WTC11 (cell line): Measurements from ENCODE around the gene ACOXL. TPM values are rescaled to one million over a fixed set of nuclear protein-coding genes. Genes with fewer than 3 reads are reported as not detected.

Experiments
- ATAC-seq: fragments of 200-7000 bp; cut with Tn5 transposase; 2 replicates; pipeline ENCODE4 v1.10.0; 2021; ENCODE audit warnings: mild to moderate bottlenecking, moderate library complexity
- CTCF ChIA-PET: fragments of 300-600 bp; sonication (Branson Sonifier 250); formaldehyde crosslinking; loops from one replicate; lab custom pipeline; 2021; ENCODE audit warnings: antibody characterized with exemption; lab: Charles Lee
- POLR2A ChIA-PET: fragments of 350-600 bp; sonication (Branson Sonifier 250); formaldehyde crosslinking; loops from one replicate; lab custom pipeline; 2021; ENCODE audit warnings: antibody characterized with exemption; lab: Charles Lee
- DNase-seq: peaks from one replicate; pipeline ENCODE4 v3.0.0; 2021; ENCODE audit warnings: low spot score
- H3K27ac Mint-ChIP-seq: 2 replicates; pipeline ENCODE4 v1.8.0; 2021; ENCODE audit warnings: mixed read lengths
- H3K27me3 Mint-ChIP-seq: 2 replicates; pipeline ENCODE4 v1.8.0; 2021; ENCODE audit warnings: low read depth, mild to moderate bottlenecking, moderate library complexity, mixed read lengths
- H3K36me3 Mint-ChIP-seq: 2 replicates; pipeline ENCODE4 v1.8.0; 2021; ENCODE audit warnings: mixed read lengths
- H3K4me1 Mint-ChIP-seq: 2 replicates; pipeline ENCODE4 v1.8.0; 2022; ENCODE audit warnings: mixed read lengths
- H3K4me3 Mint-ChIP-seq: 2 replicates; pipeline ENCODE4 v1.8.0; 2021; ENCODE audit warnings: mild to moderate bottlenecking, moderate library complexity, mixed read lengths
- H3K9me3 Mint-ChIP-seq: 2 replicates; pipeline ENCODE4 v1.8.0; 2021; ENCODE audit warnings: mixed read lengths
- ATF3 ChIP-seq: sonication (generic); formaldehyde crosslinking; conservative IDR thresholded peaks from 2 replicates; pipeline ENCODE4 v1.8.1; 2022; ENCODE audit warnings: mild to moderate bottlenecking, missing genetic modification reagents
- ATF6 ChIP-seq: sonication (generic); formaldehyde crosslinking; IDR thresholded peaks from 2 replicates; pipeline ENCODE4 v1.8.1; 2023; ENCODE audit warnings: mild to moderate bottlenecking, missing genetic modification reagents
- GTF2I ChIP-seq: fragments of 250-450 bp; sonication (Bioruptor Pico); conservative IDR thresholded peaks from 2 replicates; pipeline ENCODE4 v1.4.0; 2021; ENCODE audit warnings: mild to moderate bottlenecking
- HMGA2 ChIP-seq: fragments of 250-450 bp; sonication (Bioruptor Pico); IDR thresholded peaks from 2 replicates; pipeline ENCODE4 v1.4.0; 2021; ENCODE audit warnings: mild to moderate bottlenecking, moderate library complexity
- IRF2 ChIP-seq: sonication (generic); formaldehyde crosslinking; IDR thresholded peaks from 2 replicates; pipeline ENCODE4 v1.8.0; 2022; ENCODE audit warnings: low read depth, missing genetic modification reagents, borderline replicate concordance
- MLX ChIP-seq: sonication (generic); formaldehyde crosslinking; IDR thresholded peaks from 2 replicates; pipeline ENCODE4 v1.8.1; 2023; ENCODE audit warnings: mild to moderate bottlenecking, missing genetic modification reagents, moderate library complexity
- MXD4 ChIP-seq: fragments of 250-450 bp; sonication (Bioruptor Pico); IDR thresholded peaks from 2 replicates; pipeline ENCODE4 v1.8.0; 2021; ENCODE audit warnings: mild to moderate bottlenecking, moderate library complexity, borderline replicate concordance
- NFATC4 ChIP-seq: fragments of 250-450 bp; sonication (Bioruptor Pico); IDR thresholded peaks from 2 replicates; pipeline ENCODE4 v1.9.0; 2021; ENCODE audit warnings: mild to moderate bottlenecking
- RELA ChIP-seq: sonication (generic); formaldehyde crosslinking; IDR thresholded peaks from 2 replicates; pipeline ENCODE4 v1.8.1; 2022; ENCODE audit warnings: missing genetic modification reagents, mild to moderate bottlenecking, borderline replicate concordance
- TCF7 ChIP-seq: sonication (generic); formaldehyde crosslinking; IDR thresholded peaks from 2 replicates; pipeline ENCODE4 v1.8.0; 2022; ENCODE audit warnings: mild to moderate bottlenecking, low read depth, missing genetic modification reagents, moderate library complexity
- TEAD1 ChIP-seq: sonication (generic); formaldehyde crosslinking; IDR thresholded peaks from 2 replicates; pipeline ENCODE4 v1.8.0; 2022; ENCODE audit warnings: mild to moderate bottlenecking, missing genetic modification reagents
- USF1 ChIP-seq: sonication (generic); formaldehyde crosslinking; IDR thresholded peaks from 2 replicates; pipeline ENCODE4 v1.8.0; 2022; ENCODE audit warnings: mild to moderate bottlenecking, missing genetic modification reagents
- USF2 ChIP-seq: sonication (generic); formaldehyde crosslinking; IDR thresholded peaks from 2 replicates; pipeline ENCODE4 v1.8.1; 2023; ENCODE audit warnings: mild to moderate bottlenecking, missing genetic modification reagents, moderate library complexity
- ZBTB43 ChIP-seq: sonication (generic); formaldehyde crosslinking; IDR thresholded peaks from 2 replicates; pipeline ENCODE4 v1.8.1; 2023; ENCODE audit warnings: mild to moderate bottlenecking, missing genetic modification reagents
- ZMAT4 ChIP-seq: fragments of 250-450 bp; sonication (Bioruptor Pico); IDR thresholded peaks from 2 replicates; pipeline ENCODE4 v1.9.0; 2021; ENCODE audit warnings: mild to moderate bottlenecking
- ZNF219 ChIP-seq: sonication (generic); formaldehyde crosslinking; IDR thresholded peaks from 2 replicates; pipeline ENCODE4 v1.8.0; 2023; ENCODE audit warnings: missing genetic modification reagents, mild to moderate bottlenecking, borderline replicate concordance
- ZNF281 ChIP-seq: sonication (generic); formaldehyde crosslinking; IDR thresholded peaks from 2 replicates; pipeline ENCODE4 v1.8.0; 2023; ENCODE audit warnings: mild to moderate bottlenecking, missing genetic modification reagents
- ZNF317 ChIP-seq: sonication (generic); formaldehyde crosslinking; IDR thresholded peaks from 2 replicates; pipeline ENCODE4 v1.8.1; 2023; ENCODE audit warnings: low read depth, mild to moderate bottlenecking, moderate library complexity, missing genetic modification reagents, borderline replicate concordance
- ZNF416 ChIP-seq: fragments of 250-450 bp; sonication (Bioruptor Pico); IDR thresholded peaks from 2 replicates; pipeline ENCODE4 v1.9.0; 2021; ENCODE audit warnings: mild to moderate bottlenecking, inconsistent platforms
- ZNF425 ChIP-seq: fragments of 250-450 bp; sonication (Bioruptor Pico); conservative IDR thresholded peaks from 2 replicates; pipeline ENCODE4 v1.9.0; 2021; ENCODE audit warnings: mild to moderate bottlenecking
- total RNA-seq: library from RNA; stranded (reverse); gene quantifications from 3 replicates; pipeline ENCODE4 v1.2.3, GENCODE V29; 2021

ACOXL gene
- total RNA-seq, 1 experiment from 2014 or later = 14.9 TPM

GRCh38 chr2:110744429-110744828, 12.1 kb downstream of the ACOXL start (continued):
- no peak for TF ChIP-seq USF2 (CRISPR knock-in tag)
- TF ChIP-seq HMGA2 (CRISPR knock-in tag) = no peak
- no peak for TF ChIP-seq ATF3 (CRISPR knock-in tag)
- no peak for TF ChIP-seq MXD4 (CRISPR knock-in tag)
- no peak for TF ChIP-seq ZNF281 (CRISPR knock-in tag)

GRCh38 chr2:110745048-110745447, 12.7 kb downstream of the ACOXL start:
- Mint-ChIP-seq H3K27ac (no peak overlapping the region), H3K27me3 (no peaks in the 10 kb centered on the region), H3K4me1 (peaks cover 79% of the 10 kb centered on the region), H3K9me3 (no peaks in the 10 kb centered on the region), H3K36me3 (no peaks in the 10 kb centered on the region), H3K4me3 (no peak overlapping the region)
- CTCF ChIA-PET = interaction anchor here (1.6 kb wide), 1 partner anchor 10 kb away, joined by 6 read pairs; no protein-coding TSS in a partner anchor
- ATAC-seq (no peak), DNase-seq (no peak)
- POLR2A ChIA-PET = interaction anchor here (0.7 kb wide), 1 partner anchor 376 kb away, joined by 3 read pairs; no protein-coding TSS in a partner anchor
- no peak for TF ChIP-seq MLX
- no peak for TF ChIP-seq ZNF425
- TF ChIP-seq GTF2I (CRISPR knock-in tag) = no peak
- no peak for TF ChIP-seq USF1 (CRISPR knock-in tag)
- TF ChIP-seq IRF2 (CRISPR knock-in tag) = no peak
- no peak for TF ChIP-seq ZNF317
- TF ChIP-seq TEAD1 (CRISPR knock-in tag) = no peak
- TF ChIP-seq ZMAT4 (CRISPR knock-in tag) = no peak
- TF ChIP-seq NFATC4 (CRISPR knock-in tag) = no peak
- TF ChIP-seq ATF6 = no peak
- TF ChIP-seq ZNF219 = no peak
- no peak for TF ChIP-seq ZNF416 (CRISPR knock-in tag)
- no peak for TF ChIP-seq TCF7 (CRISPR knock-in tag)
- no peak for TF ChIP-seq RELA
- TF ChIP-seq ZBTB43 (CRISPR knock-in tag) = no peak
